Astrocyte (in vitro differentiated cells and primary cell): ENCODE results near the gene KASH5. TPM values are rescaled to one million over a fixed set of nuclear protein-coding genes. Genes with fewer than 3 reads are reported as not detected.

Experiments
- DNase-seq: peaks from one replicate; pipeline ENCODE4 v3.0.0-alpha.2; 2010; ENCODE audit warnings: low read depth
- FAIRE-seq: peaks from 2 replicates; lab custom pipeline; 2011; peaks lifted over from hg19 to GRCh38; lab: Jason Lieb, UNC
- H2AFZ ChIP-seq: 2 replicates; pipeline ENCODE4 v1.6.0; 2012; ENCODE audit warnings: low read depth, low read length, inconsistent platforms
- H3K27ac ChIP-seq: 2 replicates; pipeline ENCODE4 v1.5.1; 2011; ENCODE audit warnings: low read depth, low read length, inconsistent platforms
- H3K27me3 ChIP-seq: 2 replicates; pipeline ENCODE4 v1.6.0; 2011; ENCODE audit warnings: low read length, inconsistent platforms; ENCODE audit not compliant: insufficient read depth
- H3K36me3 ChIP-seq: 2 replicates; pipeline ENCODE4 v1.5.1; 2011; ENCODE audit warnings: low read length, inconsistent platforms; ENCODE audit not compliant: insufficient read depth
- H3K4me1 ChIP-seq: 2 replicates; pipeline ENCODE4 v1.5.1; 2011; ENCODE audit warnings: low read length, inconsistent platforms; ENCODE audit not compliant: insufficient read depth
- H3K4me2 ChIP-seq: 2 replicates; pipeline ENCODE4 v1.6.0; 2012; ENCODE audit warnings: low read length, inconsistent platforms
- H3K4me3 ChIP-seq: 2 replicates; pipeline ENCODE4 v1.5.1; 2011; ENCODE audit warnings: low read depth, mild to moderate bottlenecking, low read length, inconsistent platforms; ENCODE audit not compliant: insufficient read depth
- H3K79me2 ChIP-seq: 2 replicates; pipeline ENCODE4 v1.6.0; 2012; ENCODE audit warnings: mild to moderate bottlenecking, low read length, inconsistent platforms; ENCODE audit not compliant: insufficient read depth
- H3K9ac ChIP-seq: 2 replicates; pipeline ENCODE4 v1.6.0; 2012; ENCODE audit warnings: mild to moderate bottlenecking, low read length, inconsistent platforms
- H3K9me3 ChIP-seq: 2 replicates; pipeline ENCODE4 v1.5.1; 2012; ENCODE audit warnings: low read depth, mild to moderate bottlenecking, low read length, inconsistent platforms; ENCODE audit not compliant: insufficient read depth
- H4K20me1 ChIP-seq: 2 replicates; pipeline ENCODE4 v1.6.0; 2012; ENCODE audit warnings: low read length, inconsistent platforms; ENCODE audit not compliant: insufficient read depth
- H3K27ac Mint-ChIP-seq: one replicate; pipeline ENCODE4 v1.8.0; 2021; ENCODE audit warnings: mild to moderate bottlenecking, mixed read lengths; ENCODE audit not compliant: unreplicated experiment
- H3K27me3 Mint-ChIP-seq: one replicate; pipeline ENCODE4 v1.8.0; 2021; ENCODE audit warnings: low read depth, mixed read lengths; ENCODE audit not compliant: unreplicated experiment
- H3K36me3 Mint-ChIP-seq: one replicate; pipeline ENCODE4 v1.8.0; 2021; ENCODE audit warnings: low read depth, mixed read lengths; ENCODE audit not compliant: unreplicated experiment
- H3K4me1 Mint-ChIP-seq: one replicate; pipeline ENCODE4 v1.8.0; 2021; ENCODE audit warnings: low read depth, mixed read lengths; ENCODE audit not compliant: unreplicated experiment
- H3K4me3 Mint-ChIP-seq: one replicate; pipeline ENCODE4 v1.8.0; 2021; ENCODE audit warnings: mild to moderate bottlenecking, moderate library complexity, mixed read lengths; ENCODE audit not compliant: unreplicated experiment
- H3K9me3 Mint-ChIP-seq: one replicate; pipeline ENCODE4 v1.8.0; 2021; ENCODE audit warnings: mild to moderate bottlenecking, mixed read lengths; ENCODE audit not compliant: unreplicated experiment
- CTCF ChIP-seq: IDR thresholded peaks from 2 replicates; pipeline ENCODE4 v1.5.1; 2011; ENCODE audit warnings: low read depth, mild to moderate bottlenecking, inconsistent platforms, low read length, moderate library complexity; ENCODE audit not compliant: insufficient read depth
- EZH2 ChIP-seq: IDR thresholded peaks from 2 replicates; pipeline ENCODE4 v1.6.1; 2012; ENCODE audit warnings: mild to moderate bottlenecking, low read length, inconsistent platforms; ENCODE audit not compliant: insufficient read depth
- total RNA-seq: library from RNA; stranded (reverse); gene quantifications from 2 replicates; pipeline ENCODE4 v1.2.1, GENCODE V29; 2021

KASH5 gene
- total RNA-seq, 1 donor from 2014 or later, result not detected

GRCh38 chr19:49374665-49375434 is 13.2 kb upstream of the KASH5 start:
- H4K20me1 ChIP-seq, result no peaks in the 10 kb centered on the region
- peaks cover 5% of the 10 kb centered on the region for H3K27me3 ChIP-seq
- no peaks in the 10 kb centered on the region for H3K79me2 ChIP-seq
- H3K9me3 ChIP-seq, result peaks cover 4% of the 10 kb centered on the region
- no peaks in the 10 kb centered on the region for H3K36me3 ChIP-seq
- Mint-ChIP-seq H3K4me1 (no peaks in the 10 kb centered on the region), H3K4me3 (no peak overlapping the region), H3K36me3 (peaks cover 5% of the 10 kb centered on the region), H3K27me3 (peaks cover 17% of the 10 kb centered on the region), H3K27ac (no peak overlapping the region), H3K9me3 (peaks cover 12% of the 10 kb centered on the region)
- no peaks in the 10 kb centered on the region for H3K4me1 ChIP-seq
- H3K4me3 ChIP-seq, result no peak overlapping the region
- FAIRE-seq, result no peak
- H3K9ac ChIP-seq, result no peak overlapping the region
- no peak for TF ChIP-seq CTCF
- TF ChIP-seq EZH2, result no peak
- H3K4me2 ChIP-seq, result no peak overlapping the region
- H2AFZ ChIP-seq, result no peak overlapping the region
- no peak overlapping the region for H3K27ac ChIP-seq
- DNase-seq, result no peak

GRCh38 chr19:49378512-49378911 is 9.5 kb upstream of the KASH5 start:
- H3K79me2 ChIP-seq, result no peaks in the 10 kb centered on the region
- peaks cover 15% of the 10 kb centered on the region for H3K27me3 Mint-ChIP-seq
- no peaks in the 10 kb centered on the region for H3K4me1 ChIP-seq
- H3K36me3 Mint-ChIP-seq, result peaks cover 3% of the 10 kb centered on the region
- H3K36me3 ChIP-seq, result no peaks in the 10 kb centered on the region
- H2AFZ ChIP-seq, result no peak overlapping the region
- H3K9me3 ChIP-seq, result peaks cover 3% of the 10 kb centered on the region
- DNase-seq (no peak), FAIRE-seq (no peak)
- H3K4me1 Mint-ChIP-seq, result no peaks in the 10 kb centered on the region
- H3K4me2 ChIP-seq, result no peak overlapping the region
- no peak overlapping the region for H3K27ac ChIP-seq
- no peak overlapping the region for H3K4me3 ChIP-seq
- no peaks in the 10 kb centered on the region for H3K27me3 ChIP-seq
- peaks cover 2% of the 10 kb centered on the region for H3K9me3 Mint-ChIP-seq
- TF ChIP-seq CTCF, result no peak
- TF ChIP-seq EZH2, result no peak
- no peaks in the 10 kb centered on the region for H4K20me1 ChIP-seq
- no peak overlapping the region for H3K9ac ChIP-seq
- H3K4me3 Mint-ChIP-seq, result no peak overlapping the region
- no peak overlapping the region for H3K27ac Mint-ChIP-seq

DNA sequence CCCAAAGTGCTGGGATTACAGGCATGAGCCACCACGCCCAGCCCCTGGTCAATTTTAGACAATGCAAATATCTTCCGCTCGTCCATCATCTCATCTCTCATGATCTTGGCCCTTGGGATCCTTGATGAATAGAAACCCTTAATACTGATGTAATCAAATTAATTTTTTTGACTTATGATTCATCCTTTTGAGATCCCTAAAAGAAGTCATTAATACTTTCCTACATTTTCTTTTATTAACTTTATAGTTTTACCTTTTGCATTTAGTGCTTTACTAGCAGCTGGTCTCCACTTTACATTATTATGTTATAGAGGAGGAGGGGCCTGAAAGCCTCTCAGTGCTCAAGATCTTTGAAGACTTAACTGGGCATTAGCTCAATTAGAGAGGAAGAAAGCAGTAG is 7.7 kb upstream of the KASH5 start:
- Histone ChIP-seq H3K36me3 (no peaks in the 10 kb centered on the region), H3K4me3 (no peak overlapping the region), H3K9ac (no peak overlapping the region), H3K9me3 (peaks cover 3% of the 10 kb centered on the region), H3K27me3 (no peaks in the 10 kb centered on the region), H3K79me2 (no peaks in the 10 kb centered on the region), H3K4me2 (no peak overlapping the region), H3K4me1 (no peaks in the 10 kb centered on the region), H2AFZ (no peak overlapping the region), H3K27ac (no peak overlapping the region), H4K20me1 (no peaks in the 10 kb centered on the region)
- Mint-ChIP-seq H3K4me3 (no peak overlapping the region), H3K36me3 (peaks cover 3% of the 10 kb centered on the region), H3K9me3 (peaks cover 2% of the 10 kb centered on the region), H3K4me1 (no peaks in the 10 kb centered on the region), H3K27ac (no peak overlapping the region), H3K27me3 (peaks cover 14% of the 10 kb centered on the region)
- DNase-seq (no peak), FAIRE-seq (no peak)
- TF ChIP-seq CTCF, result no peak
- no peak for TF ChIP-seq EZH2
